Activated T-cell treated with anti-CD3 and anti-CD28 coated beads for 1 hour (primary cell): Measurements from ENCODE around the gene OR5H1.
"Not testable (repeated sequence)": the region's sequence is repeated elsewhere in the genome, so short reads cannot be mapped to it uniquely, and the experiment has no call there.

ENCODE experiments used
- DNase-seq: peaks from one replicate; pipeline ENCODE4 v3.0.0-alpha.2; 2020; ENCODE audit warnings: low read depth

The OR5H1 gene

DNA sequence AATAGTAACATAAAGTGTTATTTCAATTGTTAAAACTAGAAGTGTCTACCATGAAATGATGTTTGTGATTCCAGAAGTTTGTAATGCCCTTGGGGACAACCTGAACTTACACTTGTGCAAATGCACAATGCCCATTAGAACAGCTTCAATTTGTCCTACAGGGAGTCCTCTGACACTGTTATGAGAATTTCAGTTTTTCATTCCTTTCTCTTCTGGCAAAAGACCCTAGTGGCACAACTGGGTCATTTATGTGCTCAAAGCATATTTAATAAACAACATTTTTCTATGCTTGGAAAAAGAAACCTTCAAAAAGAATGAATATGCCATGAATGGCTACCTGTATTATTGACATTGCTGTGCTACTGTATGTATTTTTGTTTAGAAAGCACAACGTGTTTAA, at the start of gene OR5H1:
Gene OR5H1 (plus strand): TSS at position 301 of the 400 bp plus-strand sequence. CDS start 1,977 bp downstream, outside the sequence.
- DNase-seq, result no peak

DNA sequence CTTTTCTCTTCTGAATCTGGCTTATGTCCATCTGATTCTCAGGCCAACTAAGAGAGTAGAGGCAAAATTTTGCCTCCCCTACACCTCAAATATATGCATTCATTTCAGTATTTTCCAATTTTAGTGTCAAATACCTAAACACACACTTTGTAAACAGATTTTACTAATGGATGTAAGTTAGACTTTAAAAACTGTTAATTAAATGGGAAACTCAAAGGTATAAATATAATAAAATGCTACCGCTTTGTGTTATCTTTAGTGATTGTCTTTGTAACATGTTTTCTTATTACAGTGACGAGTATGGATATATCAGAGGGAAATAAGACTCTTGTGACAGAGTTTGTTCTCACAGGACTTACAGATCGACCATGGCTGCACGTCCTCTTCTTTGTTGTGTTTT, 43.6 kb upstream of the OR5H1 start, which contains the start of gene OR5AC2:
Gene OR5AC2 (plus strand): TSS at position 301 of the 400 bp plus-strand sequence. CDS start 0 bp downstream, at position 301.
- DNase-seq, result no peak

GRCh38 chr3:98095882-98096281, 34.6 kb upstream of the OR5H1 start:
- DNase-seq, result no peak

DNA sequence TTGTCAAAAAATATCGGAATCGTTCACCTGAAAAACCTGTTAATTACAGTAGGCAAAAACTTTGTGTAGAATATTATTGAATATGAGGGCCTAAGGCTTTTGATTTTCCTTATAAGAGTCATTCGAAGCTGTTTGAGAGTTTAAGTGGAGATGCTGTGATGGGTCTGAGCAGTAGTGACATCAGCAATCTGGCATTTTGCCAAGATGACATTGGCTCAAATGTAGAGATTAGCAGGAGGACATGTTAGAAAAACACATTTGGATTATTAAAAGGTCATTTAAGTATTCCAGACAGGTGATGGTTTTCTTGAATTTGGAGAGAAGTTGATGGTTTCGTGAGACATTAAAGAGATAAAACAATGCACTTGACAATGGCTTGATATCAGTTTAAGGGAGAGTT, 30.7 kb upstream of the OR5H1 start:
- DNase-seq, result no peak

DNA sequence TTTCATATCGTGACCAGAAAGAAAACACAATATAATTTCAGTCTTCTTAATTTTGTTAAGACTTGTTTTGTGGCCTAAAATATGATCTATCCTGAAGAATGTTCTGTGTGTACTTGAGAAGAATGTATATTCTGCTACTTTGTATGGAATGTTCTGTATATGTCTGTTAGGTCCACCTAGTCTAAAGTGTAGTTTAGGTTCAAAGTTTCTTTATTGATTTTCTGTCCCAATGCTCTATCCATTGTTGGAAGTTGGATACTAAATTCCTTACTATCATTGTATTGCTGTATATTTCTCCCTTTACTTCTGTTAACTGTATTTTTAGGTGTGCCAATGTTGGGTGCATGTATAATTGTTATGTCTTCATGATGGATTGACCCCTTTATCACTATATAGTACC, 22.4 kb upstream of the OR5H1 start:
- DNase-seq, result no peak

- DNase-seq, result no peak
These were observed 20.5 kb upstream of the OR5H1 start for GRCh38 chr3:98109807-98110549.

GRCh38 chr3:98110550-98110908, 20.0 kb upstream of the OR5H1 start:
- DNase-seq, result no peak

DNA sequence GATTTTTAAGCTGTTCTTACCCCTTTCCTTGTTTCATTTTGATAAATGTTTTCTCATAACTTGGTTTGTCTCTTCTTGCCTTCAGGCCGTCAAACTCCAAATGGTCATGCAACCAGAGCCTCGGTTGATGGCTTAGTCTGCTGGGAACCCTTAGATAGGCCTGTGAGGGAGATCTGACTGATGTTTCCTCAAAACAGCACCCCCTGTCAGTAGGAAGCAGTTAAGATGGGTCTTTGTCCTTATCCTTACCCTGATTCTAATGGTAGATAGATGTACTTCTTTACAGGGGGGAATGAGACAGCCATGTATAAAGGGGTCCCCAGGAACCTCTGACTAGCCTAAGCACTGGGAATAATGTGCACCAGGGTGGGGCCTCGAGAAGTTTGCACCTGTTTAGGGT, 16.3 kb upstream of the OR5H1 start:
- no peak for DNase-seq

DNA sequence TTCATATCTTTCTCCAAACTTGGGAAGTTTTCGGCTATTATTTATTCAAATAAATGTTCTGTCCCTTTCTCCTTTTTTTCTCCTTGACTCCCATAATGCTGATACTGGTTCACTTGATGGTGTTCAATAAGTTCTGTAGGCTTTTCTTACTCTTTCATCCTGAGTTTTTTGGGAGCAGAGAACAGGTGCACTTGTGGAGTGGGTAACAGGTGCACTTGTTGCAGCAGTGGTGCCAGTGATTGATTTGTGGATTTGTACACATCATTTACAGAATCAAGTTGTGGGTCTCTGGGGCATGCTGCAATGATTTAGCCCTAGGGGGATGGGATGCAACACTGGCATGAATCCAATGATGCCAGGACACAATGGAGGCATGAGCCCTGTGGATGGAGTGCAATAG, 14.8 kb upstream of the OR5H1 start:
- DNase-seq, result no peak

DNA sequence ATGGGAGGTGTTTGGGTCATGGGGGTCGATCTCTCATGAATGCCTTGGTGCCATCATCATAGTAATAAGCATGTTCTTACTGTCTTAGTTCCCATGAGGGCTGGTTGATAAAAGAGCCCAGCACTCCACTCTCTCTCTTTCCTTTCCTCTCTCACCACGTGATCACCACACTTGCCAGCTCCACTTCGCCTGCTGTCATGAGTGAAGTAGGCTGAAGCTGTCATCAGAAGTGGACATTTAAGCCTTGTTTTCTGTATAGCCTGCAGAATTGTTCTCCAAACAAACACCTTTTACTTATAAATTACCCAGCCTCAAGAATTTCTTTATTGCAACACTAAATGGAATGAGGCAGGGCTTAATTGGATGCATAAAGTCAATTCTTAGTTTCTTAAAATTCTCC, 6.1 kb downstream of the OR5H1 start:
- no peak for DNase-seq

DNA sequence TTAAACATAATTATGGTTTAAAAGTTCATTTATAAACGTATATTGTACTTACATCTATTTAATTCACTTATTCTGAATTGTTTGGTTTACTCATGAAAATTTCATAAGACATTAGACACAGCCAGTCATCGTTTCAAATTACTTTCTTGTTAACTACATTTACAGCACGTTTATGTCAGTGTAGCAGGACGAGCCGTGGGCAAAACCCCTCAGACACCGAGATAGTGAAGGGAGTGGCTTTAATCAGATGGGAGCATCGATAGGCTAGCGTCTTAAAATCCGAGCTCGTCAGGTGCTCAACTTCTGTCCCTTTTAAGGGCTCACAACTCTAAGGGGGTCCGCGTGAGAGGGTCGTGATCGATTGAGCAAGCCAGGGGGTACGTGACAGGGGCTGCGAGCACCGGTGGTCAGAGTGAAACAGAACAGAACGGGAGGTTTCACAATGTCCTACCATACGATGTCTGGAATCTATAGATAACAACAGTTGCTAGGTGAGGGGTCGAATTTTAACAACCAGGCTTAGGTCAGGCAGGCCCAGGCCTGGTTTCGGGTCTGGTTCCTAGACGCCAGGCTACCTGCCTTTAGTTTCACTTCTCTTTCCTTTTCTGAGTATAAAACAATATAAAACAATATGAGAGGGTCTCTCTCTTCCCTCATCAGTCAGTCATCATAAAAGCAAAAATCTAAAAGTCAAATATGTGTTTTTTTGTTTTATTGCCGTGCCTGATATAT, 7.5 kb downstream of the OR5H1 start:
- DNase-seq, result not testable (repeated sequence)

DNA sequence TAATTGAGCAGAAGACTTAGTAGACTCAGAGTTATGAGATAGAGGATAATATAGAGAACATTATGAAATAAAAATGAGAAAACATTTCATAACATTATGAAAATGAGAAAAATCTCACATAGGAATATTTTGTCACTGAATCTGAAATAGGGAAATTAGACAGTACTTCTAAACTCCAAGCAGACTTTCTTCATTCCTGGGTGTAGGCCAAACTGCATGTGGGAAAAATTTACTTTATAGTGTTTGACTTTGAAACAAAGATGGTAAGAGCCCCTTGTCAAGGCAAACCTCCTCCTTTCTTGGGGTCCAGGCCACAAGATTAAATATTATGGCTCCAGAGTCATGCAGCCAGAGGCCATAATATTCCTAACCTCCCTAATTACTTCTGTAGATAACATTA, 10.0 kb downstream of the OR5H1 start:
- DNase-seq, result no peak

DNA sequence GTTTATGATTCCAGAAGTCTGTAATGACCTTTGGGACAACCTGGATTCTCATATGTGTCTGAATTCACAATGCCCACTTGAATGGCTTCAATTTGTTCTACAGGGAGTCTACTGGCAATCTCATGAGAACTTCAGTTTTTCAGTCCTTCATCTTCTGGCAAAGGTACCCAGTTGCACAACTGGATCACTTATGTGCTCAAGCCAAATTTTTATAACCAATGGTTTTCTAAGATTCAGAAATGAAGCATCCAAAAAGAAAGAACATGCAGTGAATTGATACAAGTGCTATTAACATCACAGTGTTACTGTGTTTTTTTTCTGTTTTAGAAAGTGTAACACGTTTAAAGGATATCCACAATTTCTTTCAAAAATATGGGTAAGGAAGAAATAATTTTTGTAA, 16.7 kb downstream of the OR5H1 start, which contains the start of gene OR5H14:
Gene OR5H14 (plus strand): TSS at position 301 of the 400 bp plus-strand sequence. CDS start 1,907 bp downstream, outside the sequence.
- DNase-seq, result no peak

GRCh38 chr3:98148751-98149150, 18.2 kb downstream of the OR5H1 start:
- DNase-seq, result no peak

DNA sequence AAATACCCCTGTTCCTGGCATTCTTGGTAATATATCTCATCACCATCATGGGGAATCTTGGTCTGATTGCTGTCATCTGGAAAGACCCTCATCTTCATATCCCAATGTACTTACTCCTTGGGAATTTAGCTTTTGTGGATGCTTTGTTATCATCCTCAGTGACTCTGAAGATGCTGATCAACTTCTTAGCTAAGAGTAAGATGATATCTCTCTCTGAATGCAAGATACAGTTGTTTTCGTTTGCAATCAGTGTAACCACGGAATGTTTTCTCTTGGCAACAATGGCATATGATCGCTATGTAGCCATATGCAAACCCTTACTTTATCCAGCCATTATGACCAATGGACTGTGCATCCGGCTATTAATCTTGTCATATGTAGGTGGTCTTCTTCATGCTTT, 18.9 kb downstream of the OR5H1 start:
- DNase-seq, result not testable (repeated sequence)

DNA sequence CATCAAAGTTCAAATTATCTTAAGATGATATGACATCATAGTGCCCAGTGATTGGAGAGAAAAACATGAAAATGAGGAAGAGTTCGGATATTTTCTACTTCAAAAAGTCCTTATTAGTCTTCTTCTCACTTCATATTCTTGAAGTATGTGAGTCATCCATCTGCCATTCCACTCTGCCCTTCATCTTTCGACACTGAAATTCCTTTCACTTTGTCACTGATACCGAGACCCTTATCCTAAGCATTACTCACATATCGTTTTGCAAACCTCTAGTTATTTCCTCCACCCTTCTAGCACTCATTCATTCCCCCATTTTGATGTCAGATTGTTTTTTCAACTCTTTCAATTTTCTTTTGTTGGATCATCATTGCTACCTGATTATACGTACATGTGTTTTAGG, 20.7 kb downstream of the OR5H1 start:
- no peak for DNase-seq

DNA sequence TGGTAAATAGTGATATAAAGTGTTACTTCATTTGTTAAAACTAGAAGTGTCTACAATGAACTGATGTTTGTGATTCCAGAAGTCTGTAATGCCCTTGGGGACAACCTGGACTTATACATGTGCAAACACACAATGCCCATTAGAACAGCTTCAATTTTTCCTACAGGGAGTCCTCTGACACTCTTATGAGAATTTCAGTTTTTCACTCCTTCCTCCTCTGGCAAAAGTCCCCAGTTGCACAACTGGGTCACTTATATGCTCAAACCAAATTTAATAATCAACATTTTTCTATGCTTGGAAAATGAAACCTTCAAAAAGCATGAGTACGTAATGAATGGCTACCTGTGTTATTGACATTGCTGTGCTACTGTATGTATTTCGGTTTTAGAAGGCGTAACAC, 35.9 kb downstream of the OR5H1 start, which contains the start of gene OR5H15:
Gene OR5H15 (plus strand): TSS at position 301 of the 400 bp plus-strand sequence. CDS start 2,004 bp downstream, outside the sequence.
- DNase-seq, result no peak

GRCh38 chr3:98171071-98171470, 40.5 kb downstream of the OR5H1 start:
- no peak for DNase-seq

- DNase-seq, result no peak
These were observed 42.1 kb downstream of the OR5H1 start for GRCh38 chr3:98172621-98173020.

DNA sequence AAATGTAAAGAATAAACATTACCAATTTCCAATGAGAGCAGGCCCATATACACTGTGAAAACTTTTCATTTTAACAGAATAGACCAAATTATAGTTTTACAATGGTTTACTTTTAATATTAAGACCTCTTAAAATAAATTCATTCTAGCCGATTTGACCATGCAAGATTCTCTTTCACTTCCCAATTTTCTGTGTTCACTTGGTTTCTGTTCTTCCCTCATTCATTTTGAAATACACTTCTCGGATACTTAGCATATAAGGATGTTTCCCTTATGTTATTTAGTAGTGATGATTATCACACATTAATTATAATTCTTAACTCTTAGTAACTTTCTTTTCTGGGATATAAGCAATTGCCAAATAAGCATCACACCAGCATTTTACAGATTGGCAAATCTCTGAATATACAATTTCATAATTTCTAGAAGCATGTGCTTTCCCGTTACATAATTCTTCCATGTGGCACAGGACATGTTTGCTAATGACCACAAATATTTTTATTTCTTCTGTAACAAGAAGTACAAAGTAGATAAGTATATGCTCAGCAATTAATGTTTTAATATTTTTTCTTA, 49.9 kb downstream of the OR5H1 start:
- no peak for DNase-seq

- DNase-seq, result no peak
These were observed 51.7 kb downstream of the OR5H1 start for GRCh38 chr3:98182196-98182595.

- no peak for DNase-seq
These were observed 54.7 kb downstream of the OR5H1 start for GRCh38 chr3:98185180-98185579.
